LNCaP clone FGC (cell line): ENCODE measurements around the gene CES2.
A peak's percentile ranks its signal among the peaks of the same experiment; 100 is the strongest.

Experiments used
- DNase-seq: peaks from one replicate; pipeline ENCODE4 v3.0.0-alpha.2; 2011; ENCODE audit warnings: low read depth
- H3K4me3 ChIP-seq: 2 replicates; pipeline ENCODE4 v1.5.1; 2011; ENCODE audit warnings: mild to moderate bottlenecking, low read depth, low read length, control low read depth
- TF ChIP-seq, protein P1 (sequence below): IDR thresholded peaks from 2 replicates; pipeline ENCODE4 v1.5.1; 2012; ENCODE audit warnings: mild to moderate bottlenecking; ENCODE audit not compliant: control insufficient read depth, insufficient read depth; ENCODE audit errors: extremely low read depth

Gene CES2, protein sequence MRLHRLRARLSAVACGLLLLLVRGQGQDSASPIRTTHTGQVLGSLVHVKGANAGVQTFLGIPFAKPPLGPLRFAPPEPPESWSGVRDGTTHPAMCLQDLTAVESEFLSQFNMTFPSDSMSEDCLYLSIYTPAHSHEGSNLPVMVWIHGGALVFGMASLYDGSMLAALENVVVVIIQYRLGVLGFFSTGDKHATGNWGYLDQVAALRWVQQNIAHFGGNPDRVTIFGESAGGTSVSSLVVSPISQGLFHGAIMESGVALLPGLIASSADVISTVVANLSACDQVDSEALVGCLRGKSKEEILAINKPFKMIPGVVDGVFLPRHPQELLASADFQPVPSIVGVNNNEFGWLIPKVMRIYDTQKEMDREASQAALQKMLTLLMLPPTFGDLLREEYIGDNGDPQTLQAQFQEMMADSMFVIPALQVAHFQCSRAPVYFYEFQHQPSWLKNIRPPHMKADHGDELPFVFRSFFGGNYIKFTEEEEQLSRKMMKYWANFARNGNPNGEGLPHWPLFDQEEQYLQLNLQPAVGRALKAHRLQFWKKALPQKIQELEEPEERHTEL

DNA sequence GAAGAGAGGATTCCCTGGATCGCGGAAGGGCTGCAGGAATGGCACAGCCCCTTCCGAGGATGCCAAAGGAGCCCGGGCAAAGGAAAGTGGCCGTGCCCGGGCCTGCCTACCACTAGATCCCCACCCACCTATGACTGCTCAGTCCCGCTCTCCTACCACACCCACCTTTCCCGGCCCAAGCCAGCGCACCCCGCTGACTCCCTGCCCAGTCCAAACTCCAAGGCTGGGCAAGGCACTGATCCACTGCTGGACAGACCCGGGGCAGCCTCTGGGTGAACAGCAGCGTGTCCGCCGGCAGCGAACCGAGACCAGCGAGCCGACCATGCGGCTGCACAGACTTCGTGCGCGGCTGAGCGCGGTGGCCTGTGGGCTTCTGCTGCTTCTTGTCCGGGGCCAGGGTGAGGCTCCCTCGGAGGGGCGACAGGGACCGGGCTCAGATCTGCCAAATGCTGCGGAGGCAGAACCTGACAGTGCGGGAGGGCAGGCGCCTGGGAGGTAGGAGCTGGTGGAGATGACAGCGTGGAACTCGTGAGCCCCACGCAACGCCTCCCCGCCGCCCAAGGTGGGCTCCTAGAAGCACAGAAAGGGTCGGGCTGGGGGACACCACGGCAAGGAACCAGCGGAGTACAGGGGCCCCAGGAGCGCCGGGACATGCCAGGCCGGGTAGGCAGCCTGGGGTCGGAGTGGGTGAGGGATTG is at the start of gene CES2:
Gene CES2 (plus strand): TSS at position 203 of the 698 bp plus-strand sequence. CDS start 120 bp downstream, at position 323.
- TF ChIP-seq, protein P1, sequence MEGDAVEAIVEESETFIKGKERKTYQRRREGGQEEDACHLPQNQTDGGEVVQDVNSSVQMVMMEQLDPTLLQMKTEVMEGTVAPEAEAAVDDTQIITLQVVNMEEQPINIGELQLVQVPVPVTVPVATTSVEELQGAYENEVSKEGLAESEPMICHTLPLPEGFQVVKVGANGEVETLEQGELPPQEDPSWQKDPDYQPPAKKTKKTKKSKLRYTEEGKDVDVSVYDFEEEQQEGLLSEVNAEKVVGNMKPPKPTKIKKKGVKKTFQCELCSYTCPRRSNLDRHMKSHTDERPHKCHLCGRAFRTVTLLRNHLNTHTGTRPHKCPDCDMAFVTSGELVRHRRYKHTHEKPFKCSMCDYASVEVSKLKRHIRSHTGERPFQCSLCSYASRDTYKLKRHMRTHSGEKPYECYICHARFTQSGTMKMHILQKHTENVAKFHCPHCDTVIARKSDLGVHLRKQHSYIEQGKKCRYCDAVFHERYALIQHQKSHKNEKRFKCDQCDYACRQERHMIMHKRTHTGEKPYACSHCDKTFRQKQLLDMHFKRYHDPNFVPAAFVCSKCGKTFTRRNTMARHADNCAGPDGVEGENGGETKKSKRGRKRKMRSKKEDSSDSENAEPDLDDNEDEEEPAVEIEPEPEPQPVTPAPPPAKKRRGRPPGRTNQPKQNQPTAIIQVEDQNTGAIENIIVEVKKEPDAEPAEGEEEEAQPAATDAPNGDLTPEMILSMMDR: no peak
- no peak for DNase-seq
- H3K4me3 ChIP-seq: peak within 1 kb of the TSS; percentile 98

DNA sequence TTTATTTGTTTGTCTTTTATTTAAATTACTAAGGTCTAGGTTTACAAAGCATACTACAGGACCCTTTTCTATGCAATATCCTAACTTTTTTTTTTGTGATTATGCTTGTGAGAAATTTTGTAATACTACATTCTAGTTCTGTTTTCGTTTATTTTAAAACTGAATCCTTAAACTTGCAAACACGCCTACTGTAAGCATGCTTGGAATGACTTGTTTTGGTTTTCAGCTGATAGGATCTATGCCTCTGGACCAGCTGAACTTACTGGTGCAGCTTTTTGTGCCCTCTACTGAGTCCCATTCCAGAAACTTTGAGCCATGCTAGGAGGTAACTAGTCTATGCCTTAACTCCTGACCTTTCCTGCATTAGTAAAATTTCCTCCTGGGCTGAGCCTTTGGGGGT is 49.0 kb upstream of the CES2 start:
- H3K4me3 ChIP-seq: no peak overlapping the region
- TF ChIP-seq, protein P1: no peak
- DNase-seq: no peak

DNA sequence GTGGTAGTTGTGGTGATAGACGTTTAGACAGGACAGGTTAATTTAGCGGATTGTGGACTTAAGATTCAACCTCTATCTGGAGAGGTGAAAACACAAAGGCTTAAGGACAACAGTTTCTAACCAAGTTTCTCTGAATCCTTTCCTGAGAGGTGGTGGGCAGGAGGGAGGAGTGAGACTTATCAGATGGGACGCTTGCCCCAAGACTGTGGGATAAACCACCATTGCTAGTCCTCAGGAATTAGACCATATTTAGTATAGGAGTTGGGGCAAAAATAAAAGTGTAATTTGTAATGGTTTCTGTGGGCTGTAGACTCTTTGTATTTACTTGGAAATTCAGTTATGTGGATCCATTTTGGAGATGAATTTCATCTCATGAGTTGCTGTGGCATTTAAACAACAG is 48.4 kb upstream of the CES2 start:
- no peak overlapping the region for H3K4me3 ChIP-seq
- TF ChIP-seq, protein P1: no peak
- DNase-seq: no peak

DNA sequence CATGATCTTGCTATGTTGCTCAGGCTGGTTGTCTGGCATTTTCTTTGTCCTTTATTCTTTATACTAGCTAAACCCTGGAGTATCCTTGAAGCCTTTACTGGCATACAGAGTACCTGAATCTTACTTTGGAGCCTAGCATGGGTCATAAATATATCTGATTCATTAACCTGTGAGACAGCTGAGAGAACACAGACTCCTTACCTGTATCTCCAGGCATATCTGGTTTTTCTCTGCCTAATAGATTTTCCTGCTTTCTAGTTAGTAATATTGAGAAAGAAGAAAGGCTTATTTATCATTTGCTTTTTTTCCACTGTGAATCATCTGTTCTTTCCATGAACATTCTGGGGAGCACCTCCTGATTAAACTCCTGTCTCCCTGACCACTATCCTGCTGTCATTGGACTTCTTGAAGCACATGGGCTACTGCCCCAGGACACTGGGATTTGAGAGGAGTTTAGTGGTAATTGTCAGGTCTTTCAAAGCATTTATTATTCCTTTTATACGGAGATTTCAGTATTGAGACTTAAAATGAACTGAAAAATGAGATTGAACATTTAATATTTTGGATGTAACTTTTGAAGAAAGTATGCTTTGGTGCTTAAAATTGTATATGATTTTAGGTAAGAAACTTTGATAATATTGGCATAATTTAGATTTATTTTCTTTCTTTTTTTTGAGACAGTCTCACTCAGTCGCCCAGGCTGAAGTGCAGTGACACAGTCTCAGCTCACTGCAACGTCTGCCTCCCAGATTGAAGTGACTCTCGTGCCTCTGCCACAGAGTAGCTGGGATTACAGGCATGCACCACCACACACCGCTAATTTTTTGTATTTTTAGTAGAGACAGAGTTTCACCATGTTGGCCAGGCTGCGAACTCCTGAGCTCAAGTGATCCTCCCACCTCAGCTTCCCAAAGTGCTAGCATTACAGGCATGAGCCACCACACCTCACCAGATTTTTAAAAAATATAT is 46.4 kb upstream of the CES2 start:
- no peak overlapping the region for H3K4me3 ChIP-seq
- DNase-seq: no peak
- TF ChIP-seq, protein P1: no peak

DNA sequence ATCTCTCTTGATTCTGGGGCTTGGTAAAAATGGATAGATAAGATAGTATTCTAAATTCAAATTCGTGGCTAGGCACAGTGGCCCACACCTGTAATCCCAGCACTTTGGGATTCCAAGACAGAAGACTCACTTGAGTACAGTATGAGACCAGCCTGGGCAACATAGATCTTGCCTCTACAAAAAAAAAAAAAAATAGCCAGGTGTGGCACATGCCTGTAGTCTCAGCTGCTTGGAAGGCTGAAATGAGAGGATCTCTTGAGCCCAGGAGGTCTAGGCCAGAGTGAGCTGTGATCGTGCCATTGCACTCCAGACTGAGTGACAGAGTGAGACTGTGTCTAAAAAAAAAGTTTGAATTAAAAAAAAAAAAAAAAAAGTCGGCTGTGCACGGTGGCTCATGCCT is 45.7 kb upstream of the CES2 start:
- TF ChIP-seq, protein P1: no peak
- no peak overlapping the region for H3K4me3 ChIP-seq
- no peak for DNase-seq

DNA sequence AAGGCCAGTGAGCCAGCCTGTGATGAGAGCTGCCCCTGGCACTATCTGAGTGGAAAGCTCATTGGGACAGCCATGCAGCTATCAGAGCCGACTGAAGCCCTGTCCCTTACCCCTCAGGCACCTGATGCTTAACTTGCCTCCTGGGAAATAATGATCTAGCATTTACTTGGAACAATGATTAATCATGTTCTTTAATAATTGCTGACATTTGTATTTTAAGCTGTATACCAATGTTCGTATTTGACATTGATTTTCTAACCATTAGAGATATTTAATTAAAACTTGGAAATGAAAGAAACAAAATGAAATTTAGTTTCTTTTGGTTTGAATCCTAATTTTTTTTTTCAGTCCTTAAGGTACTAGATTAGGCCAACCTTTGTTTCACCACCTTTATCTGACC is 44.5 kb upstream of the CES2 start:
- TF ChIP-seq, protein P1: no peak
- no peak for DNase-seq

More for the DNA sequence above, 44.5 kb upstream of the CES2 start:
- H3K4me3 ChIP-seq: no peak overlapping the region
